HepG2 (cell line): Measurements from ENCODE around the gene MYH16. TPM values are rescaled to one million over a fixed set of nuclear protein-coding genes. Genes with fewer than 3 reads are reported as not detected.

Experiments used
- FLYWCH1 ChIP-seq: sonication (generic); formaldehyde crosslinking; IDR thresholded peaks from 2 replicates; pipeline ENCODE4 v1.8.1; 2023; ENCODE audit warnings: mild to moderate bottlenecking, missing genetic modification reagents
- FOXA3 ChIP-seq: IDR thresholded peaks from 2 replicates; pipeline ENCODE4 v1.6.1; 2016; ENCODE audit warnings: missing genetic modification reagents, missing compliant biosample characterization
- GTF2F1 ChIP-seq: fragments of 150-350 bp; IDR thresholded peaks from 2 replicates; pipeline ENCODE4 v1.6.1; 2014; ENCODE audit warnings: low read length
- HINFP ChIP-seq: sonication (generic); formaldehyde crosslinking; IDR thresholded peaks from 2 replicates; pipeline ENCODE4 v1.4.0; 2020; ENCODE audit warnings: low read depth, mild to moderate bottlenecking, missing genetic modification reagents
- HNF1A ChIP-seq, 2 experiments: sonication (generic) in 1 of 2; formaldehyde crosslinking in 1 of 2; IDR thresholded peaks; 2 replicates each; pipeline versions ENCODE4 v1.4.0 to v1.6.1; 2016 to 2020; ENCODE audit warnings: borderline replicate concordance in 1 of 2, low read depth in 1 of 2, mild to moderate bottlenecking in 1 of 2, missing genetic modification reagents in 1 of 2
- JUND ChIP-seq: sonication (generic); formaldehyde crosslinking; IDR thresholded peaks from 2 replicates; pipeline ENCODE4 v1.8.0; 2022; ENCODE audit warnings: mild to moderate bottlenecking, missing genetic modification reagents
- KMT2A ChIP-seq: sonication (generic); formaldehyde crosslinking; IDR thresholded peaks from 2 replicates; pipeline ENCODE4 v1.4.0; 2020; ENCODE audit warnings: missing genetic modification reagents
- MXD4 ChIP-seq: IDR thresholded peaks from 2 replicates; pipeline ENCODE4 v1.6.1; 2016; ENCODE audit warnings: mild to moderate bottlenecking, missing biosample characterization, missing genetic modification reagents
- POLR2AphosphoS5 ChIP-seq: IDR thresholded peaks from 2 replicates; pipeline ENCODE4 v1.6.1; 2012; ENCODE audit warnings: low read depth, low read length
- RFX5 ChIP-seq: IDR thresholded peaks from 2 replicates; pipeline ENCODE4 v1.6.1; 2011; ENCODE audit warnings: low read depth, low read length, improper control_type of control experiment
- SMC3 ChIP-seq: IDR thresholded peaks from 2 replicates; pipeline ENCODE4 v1.6.1; 2011; ENCODE audit warnings: low read length, improper control_type of control experiment
- STAT6 ChIP-seq: sonication (generic); formaldehyde crosslinking; IDR thresholded peaks from 2 replicates; pipeline ENCODE4 v1.4.0; 2020; ENCODE audit warnings: missing genetic modification reagents, mild to moderate bottlenecking, borderline replicate concordance
- THAP11 ChIP-seq: IDR thresholded peaks from 2 replicates; pipeline ENCODE4 v1.6.1; 2016; ENCODE audit warnings: missing biosample characterization, missing genetic modification reagents
- THRA ChIP-seq: sonication (generic); formaldehyde crosslinking; IDR thresholded peaks from 2 replicates; pipeline ENCODE4 v1.4.0; 2020; ENCODE audit warnings: missing genetic modification reagents, borderline replicate concordance
- ZBTB25 ChIP-seq: IDR thresholded peaks from 2 replicates; pipeline ENCODE4 v1.6.1; 2018; ENCODE audit warnings: missing genetic modification reagents
- ZNF143 ChIP-seq: sonication (generic); formaldehyde crosslinking; IDR thresholded peaks from 2 replicates; pipeline ENCODE4 v1.4.0; 2020; ENCODE audit warnings: missing genetic modification reagents
- ZNF296 ChIP-seq: sonication (generic); formaldehyde crosslinking; conservative IDR thresholded peaks from 2 replicates; pipeline ENCODE4 v1.5.0; 2020; ENCODE audit warnings: mild to moderate bottlenecking, missing genetic modification reagents
- ZNF350 ChIP-seq: sonication (generic); formaldehyde crosslinking; IDR thresholded peaks from 2 replicates; pipeline ENCODE4 v1.4.0; 2020; ENCODE audit warnings: mild to moderate bottlenecking, low read depth, missing genetic modification reagents, borderline replicate concordance
- ZNF451 ChIP-seq: sonication (generic); formaldehyde crosslinking; IDR thresholded peaks from 2 replicates; pipeline ENCODE4 v1.5.0; 2020; ENCODE audit warnings: mild to moderate bottlenecking, missing genetic modification reagents
- ZNF501 ChIP-seq: sonication (generic); formaldehyde crosslinking; IDR thresholded peaks from 2 replicates; pipeline ENCODE4 v1.5.1; 2020; ENCODE audit warnings: mild to moderate bottlenecking, moderate library complexity, missing genetic modification reagents
- ZNF552 ChIP-seq: sonication (generic); formaldehyde crosslinking; IDR thresholded peaks from 2 replicates; pipeline ENCODE4 v1.9.0; 2022; ENCODE audit warnings: missing genetic modification reagents, mild to moderate bottlenecking, borderline replicate concordance
- polyA plus RNA-seq, 8 experiments: library from polyadenylated mRNA; depleted of rRNA in 3 of 8; stranded (reverse) in 7 of 8; unstranded in 1 of 8; fragments of >200 nt; fragmentation: Illumina TruSeq in 4 of 8; extraction: Trizol in 4 of 8; gene quantifications; 2 replicates each; pipeline versions ENCODE4 v1.2.1 to v1.2.3, GENCODE V29; 2011 to 2016; ENCODE audit warnings: low read depth in 4 of 8, missing spikeins in 1 of 8, mixed read lengths in 1 of 8; ENCODE audit not compliant: insufficient read depth in 1 of 8
- total RNA-seq, 5 experiments: library from RNA; depleted of rRNA; stranded (reverse); fragments of >200 nt; fragmentation: Illumina TruSeq; extraction: Trizol; gene quantifications; 2 replicates each; pipeline ENCODE4 v1.2.3, GENCODE V29; 2016; ENCODE audit warnings: low read depth in 1 of 5

MYH16 gene
- total and polyA plus RNA-seq, 2 of the 13 experiments (the other 11 are each of a cell fraction or from before 2014, with no cell fraction given): 0.05 to 0.15 TPM

GRCh38 chr7:99270702-99271101 is 1.9 kb upstream of the MYH16 start (continued):
- TF ChIP-seq HINFP (no peak), ZBTB25 (CRISPR knock-in tag) (no peak), KMT2A (CRISPR knock-in tag) (no peak), ZNF501 (CRISPR knock-in tag) (no peak), THAP11 (CRISPR knock-in tag) (peak; percentile 29; the same call in 1 of the 2 replicates), ZNF350 (CRISPR knock-in tag) (no peak), JUND (CRISPR knock-in tag) (no peak), ZNF451 (no peak), SMC3 (peak; percentile 54; the same call in 1 of the 2 replicates), FOXA3 (CRISPR knock-in tag) (peak; percentile 41; the same call in 1 of the 2 replicates), THRA (CRISPR knock-in tag) (no peak), FLYWCH1 (CRISPR knock-in tag) (no peak), POLR2AphosphoS5 (no peak), ZNF552 (CRISPR knock-in tag) (no peak), RFX5 (no peak), MXD4 (CRISPR knock-in tag) (no peak), HNF1A (IDR thresholded peaks at IDR 0.05; ENCODE audit: low read depth) (no peak), HNF1A (CRISPR knock-in tag; IDR thresholded peaks at IDR 0.05; ENCODE audit: borderline replicate concordance) (no peak), ZNF143 (CRISPR knock-in tag) (no peak), STAT6 (CRISPR knock-in tag) (no peak), ZNF296 (no peak), GTF2F1 (no peak)
